NCI-H82 treated with DMSO at 0.1 percent for 48 hours (cell line): ENCODE measurements around the gene THADA.
"Not testable (repeated sequence)": the region's sequence is repeated elsewhere in the genome, so short reads cannot be mapped to it uniquely, and the experiment has no call there.

ENCODE experiments used
- DNase-seq: peaks from one replicate; lab custom pipeline; 2025; ENCODE audit not compliant: unreplicated experiment; lab: John Stamatoyannopoulos, UW

Gene THADA

DNA sequence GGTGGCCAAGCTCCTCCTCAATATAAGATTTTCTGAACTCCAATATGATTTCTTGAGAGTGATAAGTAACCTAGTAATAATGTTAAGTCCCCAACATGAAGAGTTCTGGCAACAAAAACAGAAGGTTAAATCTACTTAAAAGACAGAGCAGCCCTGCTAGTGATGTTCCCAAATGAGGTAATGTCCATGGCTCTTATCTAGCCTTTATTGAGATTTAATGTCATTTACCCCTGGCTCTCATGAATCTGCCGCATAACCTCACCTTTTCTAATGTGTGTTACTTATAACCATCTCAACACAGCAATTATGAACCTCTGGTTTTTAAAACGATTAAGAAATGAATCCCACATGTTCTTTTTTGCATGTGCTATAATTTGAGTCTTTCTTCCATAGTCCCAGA, 201.9 kb downstream of the THADA start:
- DNase-seq: no peak

DNA sequence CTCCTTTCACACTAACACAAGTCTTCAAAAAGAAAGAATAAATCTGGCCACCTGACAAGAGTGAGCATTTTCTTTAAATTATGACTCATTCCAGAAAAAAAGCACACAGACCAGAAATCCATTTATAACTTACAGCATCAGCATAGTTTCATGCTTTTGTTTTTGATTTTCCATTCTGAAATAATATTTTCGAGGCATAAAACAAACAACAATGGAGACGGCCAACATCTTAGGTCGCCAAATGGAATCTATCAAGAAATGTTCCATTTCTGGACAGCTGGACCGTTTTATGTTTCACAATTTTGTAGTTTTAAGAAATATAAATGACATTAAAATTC, 204.0 kb downstream of the THADA start:
- no peak for DNase-seq

DNA sequence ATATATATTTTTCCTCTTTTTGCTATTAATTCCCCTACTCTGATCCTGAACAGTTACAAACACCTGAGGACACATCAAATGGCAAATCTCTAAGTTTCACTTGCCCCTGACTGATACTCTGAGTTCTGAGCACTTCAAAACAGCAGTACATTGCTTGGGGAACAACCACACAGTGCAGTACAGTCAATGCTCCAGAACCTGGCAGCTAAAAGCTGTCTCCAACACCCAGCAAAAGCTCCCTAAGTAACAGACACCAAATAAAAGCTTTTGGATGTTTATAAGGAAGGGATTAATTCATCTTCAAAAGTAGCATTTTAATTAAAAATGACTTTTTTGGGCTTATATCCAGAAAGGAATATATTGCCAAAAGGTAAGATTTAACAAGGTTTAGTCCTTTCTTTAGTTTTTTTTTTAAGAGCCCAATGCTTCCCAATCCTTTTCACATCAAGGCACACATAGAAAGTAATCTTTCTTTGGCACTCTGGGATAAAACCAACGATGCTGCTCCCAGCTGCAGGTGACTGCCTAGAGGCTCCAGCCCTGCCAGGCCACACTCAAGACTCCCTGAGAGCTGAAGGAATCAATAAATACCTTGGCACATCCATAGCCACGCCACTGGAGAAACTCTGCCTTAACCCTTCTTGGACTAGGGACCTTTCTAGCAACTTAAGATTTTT, 204.5 kb downstream of the THADA start:
- DNase-seq: no peak

DNA sequence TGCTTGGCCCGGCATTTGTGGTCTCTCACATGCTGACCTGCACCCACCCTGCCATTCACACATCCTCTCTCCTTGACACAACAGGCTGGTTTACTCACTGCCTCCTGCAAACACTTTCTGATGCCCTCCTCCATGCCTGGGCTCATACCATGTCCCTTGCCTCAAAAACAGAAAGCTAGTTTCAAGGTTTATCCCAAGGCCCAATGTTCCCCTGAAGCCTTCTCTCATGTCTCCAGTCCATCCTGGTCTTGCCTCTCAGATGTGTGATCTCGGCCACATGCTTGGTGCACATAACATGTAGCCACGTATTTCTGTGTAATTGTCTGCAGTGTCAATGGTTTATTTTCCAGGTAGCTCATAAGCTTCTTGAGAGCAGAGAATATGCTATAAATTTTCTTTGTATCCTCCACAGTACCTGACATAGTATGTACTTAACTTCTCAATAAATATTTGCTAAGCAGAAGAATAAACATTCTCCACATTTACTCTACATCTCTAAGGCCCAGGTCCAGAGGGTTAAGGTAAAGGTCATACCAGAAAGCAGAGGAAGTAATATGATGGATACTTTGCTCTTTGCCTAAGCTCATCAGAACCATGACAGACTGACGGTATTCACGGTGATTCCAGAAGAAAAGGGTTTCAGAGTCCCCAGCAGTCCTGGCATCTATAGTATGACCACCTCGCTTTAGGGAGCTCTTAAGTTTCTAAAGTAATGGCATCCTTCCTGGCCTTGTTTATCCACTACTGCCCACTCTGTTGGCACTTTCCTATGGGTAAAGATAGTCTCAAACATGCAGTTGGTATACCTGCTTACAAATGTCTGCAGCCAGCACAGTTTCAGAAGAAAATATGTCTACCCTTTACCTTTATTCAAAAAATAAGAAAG, 206.0 kb downstream of the THADA start:
- DNase-seq: no peak

DNA sequence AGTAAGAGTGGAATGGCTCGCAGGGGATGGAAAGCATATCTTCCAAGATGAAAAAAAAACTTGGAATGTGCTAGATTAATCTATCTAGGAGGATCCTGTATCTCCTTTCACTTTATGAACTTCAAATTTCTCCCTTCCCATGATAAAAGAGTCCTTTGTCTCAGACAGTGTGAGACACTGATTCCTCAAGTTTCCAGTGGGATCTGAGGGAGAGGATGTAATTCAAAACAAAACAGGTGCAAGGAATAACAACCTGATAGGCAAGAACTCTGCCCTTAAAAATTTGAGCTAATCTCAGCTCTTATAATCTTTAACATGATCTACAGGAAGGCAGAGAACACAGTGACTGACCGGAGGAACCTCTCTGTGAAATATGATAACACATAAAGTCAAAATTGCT, 207.5 kb downstream of the THADA start:
- no peak for DNase-seq

DNA sequence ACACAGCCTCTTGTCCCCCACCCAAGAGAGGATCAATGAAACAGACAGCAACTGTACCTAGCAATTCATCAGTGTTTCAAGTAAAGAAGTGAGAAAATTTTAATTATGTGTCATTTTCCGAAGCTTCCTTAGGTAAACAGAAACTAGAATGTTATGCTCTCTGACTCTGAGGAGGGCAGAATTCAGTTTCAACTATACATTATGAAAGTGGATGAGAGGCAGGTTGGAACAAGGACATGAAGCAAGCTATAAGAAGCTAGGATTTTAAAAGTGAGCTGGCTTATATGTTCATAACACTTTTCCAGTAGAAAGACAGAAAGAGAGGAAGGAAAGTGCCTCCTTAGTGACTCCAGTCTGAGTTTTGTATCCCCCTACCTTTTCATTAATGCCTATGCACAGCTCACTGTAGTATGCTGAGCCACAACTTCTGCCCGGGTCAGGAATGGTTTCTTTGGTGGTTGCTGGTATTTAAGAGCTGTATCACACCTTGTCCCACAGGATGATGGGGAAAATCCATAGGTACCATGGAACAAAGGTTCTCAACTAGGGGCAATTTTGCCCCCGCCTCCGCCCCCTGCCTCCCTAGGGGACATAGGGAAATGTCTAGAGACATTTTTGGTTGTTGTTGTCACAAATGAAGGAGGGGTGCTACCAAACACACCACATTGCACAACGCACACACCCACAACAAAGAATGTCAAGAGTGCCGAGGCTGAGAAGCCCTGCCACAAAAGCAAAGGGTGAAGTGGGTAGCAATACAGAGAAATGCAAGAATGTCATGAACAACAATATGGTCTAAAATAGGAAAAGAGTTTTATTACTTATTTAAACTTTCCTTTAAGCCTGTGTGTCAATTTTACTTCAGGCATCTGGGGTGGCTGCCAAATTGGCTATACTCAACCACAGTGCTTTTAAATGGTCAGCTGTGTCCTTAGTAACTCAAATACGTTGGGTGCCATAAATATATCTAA, 208.5 kb downstream of the THADA start:
- DNase-seq: no peak

DNA sequence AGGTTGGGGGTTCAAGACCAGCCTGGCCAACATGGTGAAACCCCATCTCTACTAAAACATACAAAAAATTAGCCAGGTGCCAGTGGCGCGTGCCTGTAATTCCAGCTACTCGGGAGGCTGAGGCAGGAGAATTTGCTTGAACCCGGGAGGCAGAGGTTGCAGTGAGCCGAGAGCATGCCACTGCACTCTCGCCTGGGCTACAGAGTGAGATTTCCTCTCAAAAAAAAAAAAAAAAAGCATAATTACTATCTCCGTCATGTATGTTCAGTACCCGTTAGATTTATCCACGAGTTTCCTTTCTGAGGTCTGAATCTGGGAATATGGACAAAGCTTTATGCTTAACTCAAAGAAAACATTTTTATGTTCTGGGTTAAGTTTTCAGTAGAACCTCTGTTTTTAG, 209.2 kb downstream of the THADA start:
- DNase-seq: not testable (repeated sequence)

DNA sequence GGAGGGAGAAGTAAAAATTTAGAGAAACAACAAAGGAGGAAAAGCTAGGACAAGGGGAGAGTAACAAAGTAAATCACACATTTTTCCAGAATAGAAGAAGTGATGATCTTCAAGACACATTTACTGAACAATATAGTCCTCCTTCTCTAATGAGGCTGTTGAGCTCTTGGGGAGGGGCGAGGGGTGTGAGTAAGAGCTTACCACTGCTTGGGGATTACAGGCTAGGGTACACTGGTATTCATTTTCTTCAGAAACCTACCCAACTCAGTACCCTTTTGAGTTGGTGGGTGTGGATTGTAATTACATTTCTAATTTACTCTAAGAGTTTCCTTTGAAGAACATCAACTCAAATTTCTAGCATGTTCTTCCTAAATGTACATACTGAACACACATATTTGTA, 211.7 kb downstream of the THADA start:
- DNase-seq: no peak

DNA sequence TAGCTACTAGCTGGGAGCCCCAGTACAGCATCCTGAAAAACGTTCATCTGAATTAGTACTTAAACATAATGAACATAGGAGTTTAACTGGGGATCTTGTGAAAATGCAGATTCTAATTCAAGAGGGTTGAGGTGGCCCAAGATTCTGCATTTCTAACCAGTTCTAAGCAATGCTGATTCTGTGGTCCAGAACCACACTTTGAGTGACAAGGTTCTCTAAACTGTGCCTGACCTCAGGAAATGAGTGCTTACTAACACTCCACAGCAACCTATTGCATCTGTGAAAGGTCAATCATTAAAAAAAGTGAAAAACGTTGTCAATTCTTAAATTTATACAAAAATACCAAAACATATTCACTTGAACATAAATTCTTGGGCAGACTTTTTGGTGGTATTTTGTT, 212.3 kb downstream of the THADA start:
- no peak for DNase-seq

DNA sequence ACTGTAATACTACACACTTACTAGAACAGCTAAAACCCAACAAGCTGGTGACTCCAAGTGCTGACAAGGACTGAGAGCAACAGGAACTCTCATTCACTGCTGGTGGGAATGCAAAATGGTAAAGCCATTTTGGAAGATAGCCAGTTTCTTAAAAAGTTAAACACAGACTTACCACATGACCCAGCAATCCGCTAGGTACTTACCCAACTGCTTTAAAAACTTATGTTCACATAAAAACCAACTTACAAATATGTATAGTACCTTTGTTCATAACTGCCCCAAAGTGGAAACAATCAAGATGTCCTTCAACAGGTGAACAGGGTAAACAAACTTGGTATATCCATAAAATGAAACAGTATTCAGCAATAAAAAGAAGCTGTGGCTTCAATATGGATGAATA, 216.3 kb downstream of the THADA start:
- DNase-seq: no peak

DNA sequence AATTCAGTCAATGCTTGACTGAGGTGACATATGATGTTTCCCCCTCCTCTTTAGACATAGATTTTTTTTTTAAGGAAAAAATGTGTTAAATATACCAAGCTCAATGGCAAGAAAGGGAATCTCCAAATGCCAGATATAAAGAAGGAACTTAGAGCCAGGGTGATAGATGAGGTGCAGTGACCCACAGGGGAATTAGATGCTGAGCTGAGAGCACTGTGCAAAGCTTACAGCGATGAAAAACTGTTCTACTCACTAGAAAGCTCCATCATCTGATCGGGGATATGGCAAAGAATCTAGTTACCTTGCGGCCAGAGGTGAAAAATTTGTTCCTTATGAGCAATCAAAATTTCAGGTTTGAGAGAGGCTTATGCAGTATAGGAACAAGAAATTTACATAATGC, 218.5 kb downstream of the THADA start:
- DNase-seq: no peak

DNA sequence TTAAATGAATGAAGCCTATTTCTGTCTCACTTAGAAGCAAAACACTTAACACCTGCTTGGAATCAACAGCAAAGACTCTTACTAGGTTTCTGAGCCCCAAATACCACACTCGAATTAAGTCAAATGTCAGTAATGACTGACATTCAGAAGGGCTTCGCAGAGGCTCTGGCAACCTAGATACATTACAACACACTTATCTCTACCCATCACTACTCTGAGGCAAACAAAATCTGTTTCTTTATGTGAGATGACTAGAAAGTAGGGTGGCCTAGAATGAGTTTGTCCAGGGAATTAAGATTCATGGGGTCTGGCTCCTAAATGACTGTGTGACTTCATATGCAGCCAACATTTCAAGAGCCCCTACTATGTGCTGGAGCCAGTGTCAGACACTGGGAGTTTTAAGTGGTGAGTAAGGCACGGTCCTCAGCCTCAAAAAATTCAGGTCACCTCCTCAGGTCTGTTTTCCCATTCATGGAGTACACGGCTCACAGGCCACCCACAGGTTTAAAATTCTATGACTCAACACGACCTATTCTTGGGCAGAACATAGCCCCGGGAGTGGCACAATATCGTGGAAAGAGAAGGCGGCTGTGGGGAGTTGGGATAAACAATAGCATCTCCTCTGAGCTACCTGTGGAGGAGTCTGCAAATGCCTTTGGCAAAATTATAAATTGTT, 219.2 kb downstream of the THADA start:
- no peak for DNase-seq

DNA sequence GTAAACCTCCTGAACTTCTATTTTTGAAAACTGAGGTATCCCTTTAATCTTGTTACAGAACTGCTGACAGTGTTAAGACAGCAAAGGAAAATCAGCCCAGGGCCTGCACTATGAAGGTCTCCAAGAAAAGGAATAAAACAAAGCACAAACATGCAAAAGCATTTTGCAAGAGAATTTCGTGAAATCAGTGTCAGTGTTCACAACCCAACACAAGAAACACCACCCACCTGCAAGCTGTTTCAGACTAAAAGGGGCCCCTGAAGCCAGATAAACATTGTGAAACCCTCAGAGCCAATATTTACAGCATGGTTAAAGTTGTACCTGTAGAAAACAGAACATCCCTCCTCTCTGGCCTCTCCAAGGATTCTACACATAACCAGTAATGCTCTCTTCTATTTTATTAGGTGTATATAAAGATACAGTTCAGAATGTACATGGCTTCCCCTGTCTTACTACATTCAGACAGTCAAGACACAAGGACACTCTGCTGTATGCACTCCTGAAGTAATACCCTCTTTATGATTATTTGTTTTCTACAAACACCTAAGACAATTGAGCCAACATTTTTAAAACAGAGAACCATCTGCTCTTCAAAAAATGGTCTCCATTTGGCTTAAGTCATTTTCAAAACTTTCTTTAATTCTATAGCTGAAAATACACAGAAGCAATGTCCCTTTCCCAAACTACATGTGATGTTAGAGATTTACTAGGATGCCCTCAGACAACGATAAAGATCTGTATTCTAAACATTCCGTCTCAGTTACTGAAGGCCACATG, 219.9 kb downstream of the THADA start:
- DNase-seq: no peak

DNA sequence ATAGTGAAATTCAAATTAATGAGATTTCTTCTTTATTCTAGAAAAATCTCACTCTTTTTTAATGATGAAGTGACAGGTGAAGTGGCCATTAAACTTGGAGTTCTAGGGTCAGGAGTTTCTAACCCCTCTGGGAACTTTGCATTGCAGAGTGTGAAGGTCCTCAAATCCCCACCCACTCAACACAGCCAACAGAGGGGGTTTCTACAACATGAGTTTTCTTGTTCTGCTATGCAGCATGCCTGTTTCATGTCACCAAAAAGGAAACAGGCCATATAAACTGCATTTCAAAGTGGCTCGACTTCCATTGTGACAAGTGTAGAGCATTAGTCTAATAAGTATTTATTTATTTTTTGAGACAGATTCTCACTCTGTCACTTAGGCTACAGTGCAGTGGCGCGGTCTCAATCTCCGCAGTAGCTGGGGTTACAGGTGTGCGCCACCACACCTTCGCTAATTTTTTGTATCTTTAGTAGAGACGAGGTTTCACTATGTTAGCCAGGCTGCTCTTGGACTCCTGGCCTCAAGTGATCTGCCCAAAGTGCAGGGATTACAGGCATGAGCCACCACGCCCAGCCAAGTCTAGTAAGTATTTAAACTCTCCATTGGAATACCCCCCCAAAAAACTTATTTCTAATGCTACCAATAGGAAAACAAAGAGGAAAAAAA, 223.3 kb downstream of the THADA start:
- DNase-seq: no peak

DNA sequence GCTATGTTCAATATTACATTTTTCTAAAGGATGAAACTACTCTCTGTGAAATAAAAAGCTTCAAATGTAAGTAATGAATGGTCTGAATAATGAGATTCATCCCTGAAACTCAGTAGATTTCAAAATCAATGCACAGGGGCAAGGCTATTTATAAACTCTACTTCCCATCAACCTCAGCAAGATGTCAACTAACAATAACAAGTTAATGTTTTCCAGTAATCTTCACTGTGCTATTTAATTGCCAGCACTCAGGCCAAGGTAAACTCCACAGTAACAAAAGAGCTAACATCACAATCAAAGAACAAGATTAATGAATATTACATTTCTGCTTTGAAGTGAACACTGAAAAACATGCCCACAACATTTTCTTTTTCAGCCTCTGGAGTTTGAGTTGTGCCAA, 225.1 kb downstream of the THADA start:
- DNase-seq: no peak

DNA sequence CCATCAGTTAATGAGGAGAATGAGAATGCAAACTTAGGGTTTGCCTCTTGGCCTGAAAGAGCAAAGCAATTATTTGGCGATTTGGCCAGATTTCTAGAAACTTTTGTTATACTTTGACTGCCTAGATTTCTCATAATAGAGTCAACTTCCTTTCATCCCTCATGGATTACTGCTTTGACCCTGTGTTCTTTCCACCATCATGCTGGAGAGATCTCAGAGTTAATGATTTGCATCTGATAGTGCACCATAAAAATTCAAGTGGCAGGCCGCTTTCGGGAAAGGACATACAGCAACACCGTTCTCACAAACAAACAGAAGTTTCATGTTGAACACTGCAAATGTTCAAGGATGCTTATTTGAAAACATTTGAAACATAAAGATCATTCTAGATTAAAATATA, 225.7 kb downstream of the THADA start:
- DNase-seq: no peak

DNA sequence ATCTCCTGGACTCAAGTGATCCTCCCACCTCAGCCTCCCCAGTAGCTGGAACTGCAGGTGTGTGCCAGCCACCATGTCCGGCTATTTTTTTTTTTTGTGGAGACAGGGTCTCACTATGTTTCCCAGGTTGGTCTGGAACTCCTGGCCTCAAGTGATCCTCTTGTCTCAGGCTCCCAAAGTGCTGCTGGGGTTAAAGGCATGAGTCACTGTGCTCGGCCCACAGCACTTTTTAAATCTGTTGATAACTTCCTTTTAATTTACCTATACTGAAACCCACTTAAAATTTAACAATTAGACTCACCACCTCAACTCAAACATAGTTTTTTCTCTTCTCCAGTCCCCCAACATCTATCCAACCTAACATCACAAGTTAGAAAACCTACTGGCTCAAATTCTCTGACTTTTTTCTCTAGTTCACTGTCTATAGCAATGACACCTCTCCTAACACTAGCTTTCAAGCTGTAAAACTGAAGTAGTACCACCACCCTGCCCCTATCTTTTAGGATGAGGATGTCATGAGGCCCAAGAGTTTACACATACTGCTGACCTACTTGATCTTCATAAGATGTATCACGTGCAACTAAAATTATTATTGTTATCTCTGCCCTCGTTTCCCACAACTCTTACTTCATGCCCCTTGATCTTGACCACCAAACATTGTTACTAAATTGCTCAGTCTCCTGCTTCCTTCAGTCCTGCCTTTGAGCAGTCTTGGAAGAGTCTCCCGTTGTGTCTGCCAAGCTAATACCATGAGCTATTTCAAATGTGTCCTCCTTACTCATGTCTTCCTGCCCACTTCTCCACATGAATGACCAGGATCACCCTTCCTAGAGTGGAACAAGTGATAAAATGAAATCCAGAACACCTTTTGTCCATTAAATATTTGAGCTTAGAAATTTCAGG, 227.1 kb downstream of the THADA start:
- DNase-seq: no peak

DNA sequence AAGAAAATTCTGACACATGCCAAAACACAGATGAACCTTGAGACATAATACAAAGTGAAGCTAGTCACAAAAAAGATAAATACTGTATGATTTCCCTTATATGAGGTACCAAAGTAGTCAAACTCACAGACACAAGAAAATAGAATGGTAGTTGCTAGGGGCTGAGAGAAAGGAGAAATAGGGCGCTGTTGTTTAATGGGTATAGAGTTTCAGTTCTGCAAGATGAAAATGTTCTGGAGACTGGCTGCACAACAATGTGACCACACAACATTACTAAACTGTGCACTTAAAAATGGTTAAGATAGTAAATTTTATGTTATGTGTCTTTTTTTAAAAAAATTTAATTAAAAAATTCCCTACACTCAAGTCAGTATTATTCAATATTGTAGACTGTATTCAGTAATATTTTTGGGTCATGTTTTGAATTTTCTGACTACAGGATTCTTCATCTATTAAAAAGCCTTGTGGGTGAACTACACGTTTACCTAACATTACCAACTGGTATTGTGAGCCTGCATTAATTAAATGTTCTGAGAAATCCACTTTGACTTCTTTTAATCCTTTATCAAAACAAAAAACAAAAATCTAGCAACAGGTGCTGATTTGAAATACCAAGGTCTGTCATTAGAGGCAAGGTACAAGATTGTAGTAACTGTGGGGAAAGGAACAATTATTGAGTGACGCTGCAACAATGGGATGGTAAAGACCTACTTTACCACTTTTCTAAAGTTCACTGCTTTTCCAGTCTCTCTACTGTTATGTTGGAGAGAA, 228.6 kb downstream of the THADA start:
- no peak for DNase-seq
